ENCODE measurements around the gene KRT28. TPM values are rescaled to one million over a fixed set of nuclear protein-coding genes. Genes with fewer than 3 reads are reported as not detected.
A peak's percentile ranks its signal among the peaks of the same experiment; 100 is the strongest.

Gene KRT28
- total and polyA plus RNA-seq, 2 of the 13 experiments (the other 11 are each of a cell fraction or from before 2014, with no cell fraction given), result not detected

- TF ChIP-seq THAP9 (CRISPR knock-in tag; IDR thresholded peaks at IDR 0.05; ENCODE audit: borderline replicate concordance), result peak; percentile 75; the same call in 1 of the 2 replicates
- TF ChIP-seq ZBTB49 (CRISPR knock-in tag; IDR thresholded peaks at IDR 0.05; ENCODE audit: borderline replicate concordance), result no peak
- TF ChIP-seq ZNF431 (CRISPR knock-in tag; IDR thresholded peaks at IDR 0.05; ENCODE audit: borderline replicate concordance, low read depth), result peak; percentile 24; the same call in 1 of the 2 replicates
- TF ChIP-seq NFE2L1 (CRISPR knock-in tag; IDR thresholded peaks at IDR 0.05; ENCODE audit: borderline replicate concordance), result no peak
- no peak; the same call in 1 of the 2 replicates for TF ChIP-seq ZNF749 (CRISPR knock-in tag; IDR thresholded peaks at IDR 0.05; ENCODE audit: borderline replicate concordance)
- TF ChIP-seq BCL6 (CRISPR knock-in tag; IDR thresholded peaks at IDR 0.05), result no peak
- no peak for TF ChIP-seq GPBP1L1 (CRISPR knock-in tag; IDR thresholded peaks at IDR 0.05)
- no peak for TF ChIP-seq THYN1 (CRISPR knock-in tag; IDR thresholded peaks at IDR 0.05; ENCODE audit: borderline replicate concordance, low read depth)
- TF ChIP-seq IKZF4 (CRISPR knock-in tag; IDR thresholded peaks at IDR 0.05; ENCODE audit: borderline replicate concordance, low read depth, not compliant biosample characterization), result peak; percentile 54
- peak; percentile 96 for TF ChIP-seq GABPA (IDR thresholded peaks at IDR 0.05; ENCODE audit: low read depth, low read length)
- TF ChIP-seq GABPA (CRISPR knock-in tag; IDR thresholded peaks at IDR 0.05; ENCODE audit: low read depth), result peak; percentile 88
- peak; percentile 64 for TF ChIP-seq TAF1 (CRISPR knock-in tag; IDR thresholded peaks at IDR 0.05)
- peak; percentile 78 for TF ChIP-seq CCDC6 (CRISPR knock-in tag; IDR thresholded peaks at IDR 0.05)
- TF ChIP-seq ZNF777 (CRISPR knock-in tag; IDR thresholded peaks at IDR 0.05), result no peak
- no peak for TF ChIP-seq HNRNPH1 (optimal IDR thresholded peaks at IDR 0.05; ENCODE audit: low read depth, low read length)
- peak; percentile 66 for TF ChIP-seq AGO2 (optimal IDR thresholded peaks at IDR 0.05; ENCODE audit: low read depth, low read length)
- no peak for TF ChIP-seq REL (CRISPR knock-in tag; conservative IDR thresholded peaks at IDR 0.05)
- peak; percentile 98 for TF ChIP-seq NR2C2 (CRISPR knock-in tag; IDR thresholded peaks at IDR 0.05; ENCODE audit: borderline replicate concordance)
- no peak for TF ChIP-seq ZNF775 (CRISPR knock-in tag; IDR thresholded peaks at IDR 0.05; ENCODE audit: borderline replicate concordance)
- no peak for TF ChIP-seq SMARCC2 (IDR thresholded peaks at IDR 0.05)
- TF ChIP-seq BORCS8-MEF2B (CRISPR knock-in tag; IDR thresholded peaks at IDR 0.05), result no peak
- TF ChIP-seq RARG (CRISPR knock-in tag; IDR thresholded peaks at IDR 0.05; ENCODE audit: low read depth), result no peak
- TF ChIP-seq KMT2B (CRISPR knock-in tag; IDR thresholded peaks at IDR 0.05), result peak; percentile 77
These were observed 19.2 kb upstream of the KRT28 start (continued) for GRCh38 chr17:40818733-40819527.
